B cell (primary cell): ENCODE measurements around the gene GPR108. TPM values are rescaled to one million over a fixed set of nuclear protein-coding genes. Genes with fewer than 3 reads are reported as not detected.

Source experiments
- ATAC-seq: fragments of 200-7000 bp; cut with Tn5 transposase; one replicate; pipeline ENCODE4 v1.10.0; 2021; ENCODE audit warnings: low read depth, mild to moderate bottlenecking, moderate number of reproducible peaks, moderate library complexity
- CTCF ChIA-PET: fragments of 350-600 bp; sonication (Branson Sonifier 250); formaldehyde crosslinking; loops from one replicate; lab custom pipeline; 2021; ENCODE audit warnings: antibody characterized with exemption, inconsistent platforms; lab: Charles Lee
- POLR2A ChIA-PET: fragments of 350-600 bp; sonication (Branson Sonifier 250); formaldehyde crosslinking; loops from one replicate; lab custom pipeline; 2021; ENCODE audit warnings: antibody characterized with exemption; lab: Charles Lee
- DNase-seq: peaks from one replicate; pipeline ENCODE4 v3.0.0; 2013
- H2AFZ ChIP-seq: 2 replicates; pipeline ENCODE4 v1.6.1; 2012; ENCODE audit warnings: mild to moderate bottlenecking, low read depth, low read length; ENCODE audit not compliant: insufficient read depth, poor library complexity, severe bottlenecking
- H3K27ac ChIP-seq, 2 donors: 1 replicate in 1 of 2; 2 replicates in 1 of 2; pipeline ENCODE4 v1.5.1; 2012 to 2013; ENCODE audit warnings: low read length in 2 of 2, mild to moderate bottlenecking in 2 of 2, moderate library complexity in 1 of 2
- H3K27me3 ChIP-seq, 4 experiments: fragments of 200-600 bp in 1 of 4; sonication (generic) in 1 of 4; replicated peaks in 1 of 4; 1 replicate in 2 of 4; 2 replicates in 2 of 4; pipeline versions ENCODE4 v1.6.1 to v1.7.0; 2013 to 2016; ENCODE audit warnings: low read length in 3 of 4, mild to moderate bottlenecking in 2 of 4, mixed read lengths in 1 of 4, moderate library complexity in 1 of 4; ENCODE audit not compliant: insufficient read depth in 4 of 4, control insufficient read depth in 3 of 4; ENCODE audit errors: control extremely low read depth in 1 of 4
- H3K36me3 ChIP-seq, 2 experiments: replicated peaks in 1 of 2; 1 replicate in 1 of 2; 2 replicates in 1 of 2; pipeline versions ENCODE4 v1.6.1 to v1.7.1; 2013; ENCODE audit warnings: low read length in 1 of 2; ENCODE audit not compliant: insufficient read depth in 2 of 2, control insufficient read depth in 1 of 2; ENCODE audit errors: control extremely low read depth in 1 of 2, extremely low read depth in 1 of 2
- H3K4me1 ChIP-seq, 2 donors: fragments of 200-600 bp in 1 of 2; sonication (generic) in 1 of 2; 1 replicate in 1 of 2; 2 replicates in 1 of 2; pipeline versions ENCODE4 v1.5.1 to v1.6.1; 2013 to 2017; ENCODE audit warnings: low read length in 2 of 2; ENCODE audit not compliant: control insufficient read depth in 2 of 2, insufficient read depth in 2 of 2
- H3K4me2 ChIP-seq: replicated peaks from 2 replicates; pipeline ENCODE3; 2012; ENCODE audit warnings: mild to moderate bottlenecking, low read depth, low read length; ENCODE audit not compliant: poor library complexity, severe bottlenecking
- H3K4me3 ChIP-seq, 5 experiments: fragments of 200-600 bp in 1 of 5; sonication (generic) in 1 of 5; 1 replicate in 3 of 5; 2 replicates in 2 of 5; pipeline versions ENCODE4 v1.5.1 to v1.7.0; 2011 to 2016; ENCODE audit warnings: low read length in 4 of 5, mild to moderate bottlenecking in 4 of 5, low read depth in 2 of 5, control low read depth in 1 of 5, moderate library complexity in 1 of 5; ENCODE audit not compliant: insufficient read depth in 1 of 5; ENCODE audit errors: control extremely low read depth in 1 of 5, extremely low read depth in 1 of 5
- H3K79me2 ChIP-seq: fragments of 200-600 bp; sonication (generic); one replicate; pipeline ENCODE4 v1.6.0; 2016; ENCODE audit warnings: low read length; ENCODE audit not compliant: control insufficient read depth, insufficient read depth
- H3K9ac ChIP-seq: fragments of 200-600 bp; sonication (generic); 2 replicates; pipeline ENCODE4 v1.6.1; 2017; ENCODE audit warnings: mild to moderate bottlenecking, low read length, moderate library complexity
- H3K9me3 ChIP-seq, 3 donors: one replicate each; pipeline versions ENCODE4 v1.6.1 to v1.7.1; 2013; ENCODE audit warnings: low read length in 2 of 3; ENCODE audit not compliant: control insufficient read depth in 2 of 3, insufficient read depth in 1 of 3; ENCODE audit errors: control extremely low read depth in 1 of 3
- H4K20me1 ChIP-seq: 2 replicates; pipeline ENCODE4 v1.6.0; 2012; ENCODE audit warnings: mild to moderate bottlenecking, low read length; ENCODE audit not compliant: insufficient read depth, control insufficient read depth, poor library complexity, severe bottlenecking
- H3K27ac Mint-ChIP-seq: one replicate; pipeline ENCODE4 v1.8.0; 2021; ENCODE audit warnings: mixed read lengths
- H3K27me3 Mint-ChIP-seq: one replicate; pipeline ENCODE4 v1.8.0; 2021; ENCODE audit warnings: mixed read lengths
- H3K4me1 Mint-ChIP-seq: one replicate; pipeline ENCODE4 v1.8.0; 2021; ENCODE audit warnings: mixed read lengths
- H3K4me3 Mint-ChIP-seq: one replicate; pipeline ENCODE4 v1.8.0; 2021; ENCODE audit warnings: mixed read lengths
- H3K9me3 Mint-ChIP-seq: one replicate; pipeline ENCODE4 v1.8.0; 2022; ENCODE audit warnings: mixed read lengths; ENCODE audit not compliant: insufficient read depth
- EZH2 ChIP-seq: IDR thresholded peaks from 2 replicates; pipeline ENCODE4 v1.6.1; 2012; ENCODE audit warnings: borderline replicate concordance, low read depth, mild to moderate bottlenecking, moderate library complexity, low read length; ENCODE audit not compliant: insufficient read depth, poor library complexity, severe bottlenecking
- WGBS: methylation state at CpG from one replicate; pipeline ENCODE4 v1.1.5; 2013; ENCODE audit warnings: missing lambda C conversion rate; ENCODE audit not compliant: insufficient coverage; 5-methylcytosine and 5-hydroxymethylcytosine counted together
- intact Hi-C: fragments of 100-400 bp; cut with micrococcal nuclease; formaldehyde crosslinking; loops from one replicate; pipeline ENCODE4 v1.10.0; 2022
- polyA plus RNA-seq: library from polyadenylated mRNA; depleted of rRNA; stranded (reverse); fragments of >200 nt; gene quantifications from 2 replicates; pipeline ENCODE4 v1.2.3, GENCODE V29; 2012
- total RNA-seq, 2 donors: library from RNA; stranded (reverse); fragments of 120-200 nt in 1 of 2; gene quantifications; 1 replicate in 1 of 2; 2 replicates in 1 of 2; pipeline versions ENCODE4 v1.2.3 to v1.2.4, GENCODE V29; 2013 to 2022
- TF ChIP-seq, protein P1 (sequence below): fragments of 200-600 bp; IDR thresholded peaks from one replicate; pipeline ENCODE4 v1.8.0; 2022; ENCODE audit warnings: antibody characterized with exemption, mild to moderate bottlenecking

GPR108 gene
- total and polyA plus RNA-seq, 2 donors (not counting 1 experiment from before 2014, with no cell fraction given), result 79.0 to 82.5 TPM

DNA sequence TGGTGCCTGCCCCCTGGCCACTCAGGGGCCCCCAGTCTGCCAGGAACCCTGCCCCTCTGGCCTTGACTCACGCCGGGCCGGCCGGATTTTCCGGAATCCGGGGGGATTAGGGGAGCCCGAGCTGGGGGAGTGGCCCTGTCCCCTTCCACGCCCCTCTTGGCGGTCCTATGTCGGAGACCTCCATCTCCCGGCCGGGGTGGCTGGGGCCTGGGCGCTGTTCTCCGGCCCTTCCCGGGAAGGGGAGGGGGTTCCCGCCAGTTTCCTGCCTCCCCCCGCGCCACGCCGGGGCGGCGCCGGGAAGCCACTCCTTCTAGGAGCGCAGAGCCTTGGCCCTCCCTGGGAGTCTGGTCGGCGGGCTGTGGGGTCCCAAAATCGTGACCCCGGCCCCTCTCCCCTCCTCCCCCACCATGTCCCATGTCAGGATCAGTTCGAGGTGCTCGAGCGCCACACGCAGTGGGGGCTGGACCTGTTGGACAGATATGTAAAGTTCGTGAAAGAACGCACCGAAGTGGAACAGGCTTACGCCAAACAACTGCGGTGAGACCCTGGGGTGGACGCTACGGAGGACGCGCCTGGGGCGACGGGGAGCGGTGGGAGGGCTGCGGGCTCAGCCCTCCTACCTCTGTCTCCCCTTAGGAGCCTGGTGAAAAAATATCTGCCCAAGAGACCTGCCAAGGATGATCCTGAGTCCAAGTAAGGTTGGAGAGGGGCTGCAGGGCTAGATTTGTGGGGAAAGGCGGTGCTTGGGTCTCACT is 3.4 kb upstream of the GPR108 start:
- H3K27ac ChIP-seq, result peak overlapping the region; percentile 64
- POLR2A ChIA-PET, result interaction anchor here (1.1 to 4.5 kb wide), 2 partner anchors 31 to 62 kb away, joined by 3 to 17 read pairs; partner anchors contain the start of gene VAV1

More for the DNA sequence above, 3.4 kb upstream of the GPR108 start:
- H2AFZ ChIP-seq, result peak overlapping the region; percentile 31
- intact Hi-C loops, result no loop called here
- no peak for ATAC-seq
- Mint-ChIP-seq H3K4me3 (peak overlapping the region; percentile 91), H3K27ac (peak overlapping the region; percentile 91), H3K9me3 (no peaks in the 10 kb centered on the region), H3K27me3 (no peaks in the 10 kb centered on the region), H3K4me1 (peaks cover 37% of the 10 kb centered on the region)
- H3K27me3 ChIP-seq, result no peaks in the 10 kb centered on the region
- no peaks in the 10 kb centered on the region for H3K9me3 ChIP-seq
- peak overlapping the region in 4 of 5 experiments; percentile 55 to 74 (median 63) for H3K4me3 ChIP-seq
- DNase-seq, result peak; percentile 82
- WGBS, result 0% methylated on average over 36 of the region's 46 CpGs
- H3K36me3 ChIP-seq, result peaks cover 0 to 7% of the 10 kb centered on the region in 2 experiments
- peaks cover 37 to 50% of the 10 kb centered on the region in 2 donors for H3K4me1 ChIP-seq
- peak overlapping the region; percentile 89 for H3K4me2 ChIP-seq
- H4K20me1 ChIP-seq, result no peaks in the 10 kb centered on the region
- CTCF ChIA-PET, result interaction anchor here (1.0 to 5.3 kb wide), 4 partner anchors 28 to 123 kb away, joined by 3 to 41 read pairs (median 4); partner anchors contain the start of gene VAV1
- H3K9ac ChIP-seq, result peak overlapping the region; percentile 61
- no peak for TF ChIP-seq EZH2
- TF ChIP-seq, protein P1, sequence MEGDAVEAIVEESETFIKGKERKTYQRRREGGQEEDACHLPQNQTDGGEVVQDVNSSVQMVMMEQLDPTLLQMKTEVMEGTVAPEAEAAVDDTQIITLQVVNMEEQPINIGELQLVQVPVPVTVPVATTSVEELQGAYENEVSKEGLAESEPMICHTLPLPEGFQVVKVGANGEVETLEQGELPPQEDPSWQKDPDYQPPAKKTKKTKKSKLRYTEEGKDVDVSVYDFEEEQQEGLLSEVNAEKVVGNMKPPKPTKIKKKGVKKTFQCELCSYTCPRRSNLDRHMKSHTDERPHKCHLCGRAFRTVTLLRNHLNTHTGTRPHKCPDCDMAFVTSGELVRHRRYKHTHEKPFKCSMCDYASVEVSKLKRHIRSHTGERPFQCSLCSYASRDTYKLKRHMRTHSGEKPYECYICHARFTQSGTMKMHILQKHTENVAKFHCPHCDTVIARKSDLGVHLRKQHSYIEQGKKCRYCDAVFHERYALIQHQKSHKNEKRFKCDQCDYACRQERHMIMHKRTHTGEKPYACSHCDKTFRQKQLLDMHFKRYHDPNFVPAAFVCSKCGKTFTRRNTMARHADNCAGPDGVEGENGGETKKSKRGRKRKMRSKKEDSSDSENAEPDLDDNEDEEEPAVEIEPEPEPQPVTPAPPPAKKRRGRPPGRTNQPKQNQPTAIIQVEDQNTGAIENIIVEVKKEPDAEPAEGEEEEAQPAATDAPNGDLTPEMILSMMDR, result no peak
- H3K79me2 ChIP-seq, result peaks cover 8% of the 10 kb centered on the region
